Testis (tissue), 3 donors: ENCODE data around the gene ERC1. TPM values are rescaled to one million over a fixed set of nuclear protein-coding genes. Genes with fewer than 3 reads are reported as not detected.
"Not testable (repeated sequence)": the region's sequence is repeated elsewhere in the genome, so short reads cannot be mapped to it uniquely, and the experiment has no call there.

ENCODE experiments used
- DNase-seq: peaks from one replicate; pipeline ENCODE4 v3.0.0-alpha.2; 2019
- H3K27ac ChIP-seq, 2 donors: fragments of 200-600 bp; sonication (generic); one replicate each; pipeline ENCODE4 v1.5.1; 2019
- H3K27me3 ChIP-seq: fragments of 200-600 bp; sonication (generic); one replicate; pipeline ENCODE4 v1.5.1; 2019
- H3K36me3 ChIP-seq: fragments of 200-600 bp; sonication (generic); one replicate; pipeline ENCODE4 v1.5.1; 2017; ENCODE audit warnings: low read depth; ENCODE audit errors: missing control alignments
- H3K4me1 ChIP-seq: fragments of 200-600 bp; sonication (generic); one replicate; pipeline ENCODE4 v1.5.1; 2019
- H3K4me3 ChIP-seq, 2 donors: fragments of 200-600 bp; sonication (generic); one replicate each; pipeline ENCODE4 v1.5.1; 2017 to 2019
- H3K9me3 ChIP-seq: fragments of 200-600 bp; sonication (generic); one replicate; pipeline ENCODE4 v1.5.1; 2017
- POLR2A ChIP-seq: fragments of 450-650 bp; IDR thresholded peaks from one replicate; pipeline ENCODE4 v1.6.1; 2017; ENCODE audit warnings: antibody characterized with exemption, mild to moderate bottlenecking, moderate library complexity
- WGBS, 2 donors: methylation state at CpG; one replicate each; pipeline ENCODE4 v1.1.5; 2018; 5-methylcytosine and 5-hydroxymethylcytosine counted together
- intact Hi-C: fragments of 100-400 bp; cut with DNase I; formaldehyde crosslinking; loops from one replicate; pipeline ENCODE4 v1.15.1; 2023; ENCODE audit warnings: low total_unique reads
- polyA plus RNA-seq: library from polyadenylated mRNA; stranded (reverse); fragments of 350-450 nt; fragmentation: Illumina TruSeq; extraction: RNeasy Lipid Tissue Mini Kit (QIAGEN cat#74804); gene quantifications from one replicate; pipeline ENCODE4 v1.2.3, GENCODE V29; 2014; ENCODE audit warnings: low read depth, low replicate concordance; ENCODE audit not compliant: insufficient read depth
- total RNA-seq, 2 donors: library from RNA; depleted of rRNA; stranded (reverse); fragments of >200 nt; gene quantifications; one replicate each; pipeline ENCODE4 v1.2.3, GENCODE V29; 2016
- TF ChIP-seq, protein P1 (sequence below), 3 experiments: fragments of 450-650 bp in 2 of 3; fragments of 200-600 bp in 1 of 3; sonication (generic) in 1 of 3; IDR thresholded peaks; one replicate each; pipeline ENCODE4 v1.5.1; 2016 to 2019; ENCODE audit warnings: antibody characterized with exemption in 3 of 3, mild to moderate bottlenecking in 2 of 3, moderate library complexity in 1 of 3

Gene ERC1
- total and polyA plus RNA-seq, 3 donors from 2014 or later, result 25.8 to 109 (median 106) TPM

DNA sequence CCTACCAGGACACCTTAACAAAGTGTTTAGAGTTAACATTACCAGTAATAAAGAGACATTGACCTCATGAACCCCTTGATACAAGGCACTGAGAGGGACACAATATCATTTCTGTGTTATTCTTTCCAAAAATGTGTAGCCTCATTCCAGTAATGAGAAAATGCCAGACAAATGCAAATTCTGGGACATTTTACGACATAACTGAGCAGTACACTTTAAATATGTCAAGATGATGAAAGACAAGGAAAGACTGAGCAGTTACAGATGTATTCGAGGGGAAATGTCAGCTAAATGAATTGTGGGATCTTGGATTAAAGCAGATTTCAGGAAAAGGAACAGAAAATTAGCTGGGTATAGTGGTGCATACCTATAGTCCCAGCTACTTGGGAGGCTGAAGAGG, 255.6 kb downstream of the ERC1 start:
- Histone ChIP-seq H3K4me1 (no peaks in the 10 kb centered on the region), H3K4me3 (no peak overlapping the region), H3K9me3 (no peaks in the 10 kb centered on the region), H3K36me3 (no peaks in the 10 kb centered on the region), H3K27me3 (no peaks in the 10 kb centered on the region), H3K27ac (no peak overlapping the region)
- no peak for DNase-seq
- no peak for TF ChIP-seq POLR2A
- TF ChIP-seq, protein P1, sequence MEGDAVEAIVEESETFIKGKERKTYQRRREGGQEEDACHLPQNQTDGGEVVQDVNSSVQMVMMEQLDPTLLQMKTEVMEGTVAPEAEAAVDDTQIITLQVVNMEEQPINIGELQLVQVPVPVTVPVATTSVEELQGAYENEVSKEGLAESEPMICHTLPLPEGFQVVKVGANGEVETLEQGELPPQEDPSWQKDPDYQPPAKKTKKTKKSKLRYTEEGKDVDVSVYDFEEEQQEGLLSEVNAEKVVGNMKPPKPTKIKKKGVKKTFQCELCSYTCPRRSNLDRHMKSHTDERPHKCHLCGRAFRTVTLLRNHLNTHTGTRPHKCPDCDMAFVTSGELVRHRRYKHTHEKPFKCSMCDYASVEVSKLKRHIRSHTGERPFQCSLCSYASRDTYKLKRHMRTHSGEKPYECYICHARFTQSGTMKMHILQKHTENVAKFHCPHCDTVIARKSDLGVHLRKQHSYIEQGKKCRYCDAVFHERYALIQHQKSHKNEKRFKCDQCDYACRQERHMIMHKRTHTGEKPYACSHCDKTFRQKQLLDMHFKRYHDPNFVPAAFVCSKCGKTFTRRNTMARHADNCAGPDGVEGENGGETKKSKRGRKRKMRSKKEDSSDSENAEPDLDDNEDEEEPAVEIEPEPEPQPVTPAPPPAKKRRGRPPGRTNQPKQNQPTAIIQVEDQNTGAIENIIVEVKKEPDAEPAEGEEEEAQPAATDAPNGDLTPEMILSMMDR (IDR thresholded peaks at IDR 0.05), result no peak
- WGBS, 2 donors, result 68 to 84% methylated on average over 2 of the region's 2 CpGs
- intact Hi-C loops, result no loop called here

DNA sequence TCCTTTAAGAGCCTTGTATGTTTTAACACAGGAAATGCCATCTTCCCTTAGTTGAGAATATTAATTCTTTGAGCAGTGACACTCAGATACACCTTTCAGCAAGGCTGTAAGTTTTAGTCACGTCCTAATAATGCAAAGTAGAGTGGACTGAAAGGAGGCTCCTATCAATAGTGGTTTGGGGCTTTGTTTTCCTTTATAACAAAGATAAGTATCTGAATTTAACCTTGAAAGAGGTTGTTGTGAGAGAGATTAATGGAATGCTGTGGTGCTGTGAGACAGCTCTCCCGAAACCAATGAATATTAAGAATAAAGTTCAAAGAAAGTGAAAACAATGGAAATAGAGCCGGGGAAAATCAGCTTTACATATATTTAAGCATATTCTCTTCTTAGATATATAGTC, 259.6 kb downstream of the ERC1 start:
- intact Hi-C loops, result no loop called here

DNA sequence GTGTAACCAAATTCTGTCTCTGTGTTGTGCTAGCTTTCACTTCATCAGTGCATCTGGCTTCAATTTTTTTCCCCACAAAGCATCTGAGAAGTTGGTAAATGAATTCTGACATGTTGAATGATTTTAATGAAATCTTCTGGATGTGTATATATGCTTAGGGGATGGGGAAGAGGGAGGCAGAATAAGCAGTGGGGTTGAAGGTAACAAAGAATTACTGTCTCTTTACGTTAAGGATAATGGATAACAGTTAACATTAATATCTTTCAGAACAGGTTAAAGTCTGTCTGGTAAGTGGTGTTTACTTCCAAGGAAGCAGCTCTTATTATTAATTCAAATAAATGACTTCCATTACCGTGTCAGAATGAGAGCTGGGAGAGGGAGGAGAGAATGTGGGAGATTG, 261.7 kb downstream of the ERC1 start:
- H3K27me3 ChIP-seq, result no peaks in the 10 kb centered on the region
- no peaks in the 10 kb centered on the region for H3K9me3 ChIP-seq
- no peak overlapping the region for H3K27ac ChIP-seq
- H3K4me1 ChIP-seq, result no peaks in the 10 kb centered on the region
- WGBS, 2 donors, result 64 to 65% methylated on average over 2 of the region's 2 CpGs
- intact Hi-C loops, result no loop called here
- TF ChIP-seq POLR2A, result no peak
- TF ChIP-seq, protein P1 (IDR thresholded peaks at IDR 0.05), result no peak
- no peaks in the 10 kb centered on the region for H3K36me3 ChIP-seq
- no peak for DNase-seq
- H3K4me3 ChIP-seq, result no peak overlapping the region

More for the DNA sequence above, 259.6 kb downstream of the ERC1 start:
- no peaks in the 10 kb centered on the region for H3K4me1 ChIP-seq
- H3K27me3 ChIP-seq, result no peaks in the 10 kb centered on the region
- WGBS, 2 donors, result 72 to 73% methylated on average over 3 of the region's 3 CpGs
- DNase-seq, result no peak
- H3K36me3 ChIP-seq, result no peaks in the 10 kb centered on the region
- H3K4me3 ChIP-seq, result no peak overlapping the region
- no peaks in the 10 kb centered on the region for H3K9me3 ChIP-seq
- no peak overlapping the region for H3K27ac ChIP-seq
- TF ChIP-seq, protein P1 (IDR thresholded peaks at IDR 0.05), result no peak
- no peak for TF ChIP-seq POLR2A

DNA sequence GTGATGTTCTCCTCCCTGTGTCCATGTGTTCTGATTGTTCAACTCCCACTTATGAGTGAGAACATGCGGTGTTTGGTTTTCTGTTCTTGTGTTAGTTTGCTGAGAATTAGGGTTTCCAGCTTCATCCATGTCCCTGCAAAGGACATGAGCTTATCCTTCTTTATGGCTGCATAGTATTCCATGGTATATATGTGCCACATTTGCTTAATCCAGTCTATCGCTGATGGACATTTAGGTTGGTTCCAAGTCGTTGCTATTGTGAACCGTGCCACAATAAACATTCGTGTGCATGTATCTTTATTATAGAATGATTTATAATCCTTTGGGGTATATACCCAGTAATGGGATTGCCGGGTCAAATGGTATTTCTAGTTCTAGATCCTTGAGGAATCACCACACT, 264.1 kb downstream of the ERC1 start:
- H3K4me3 ChIP-seq, H3K4me1 ChIP-seq, DNase-seq, H3K27me3 ChIP-seq, H3K9me3 ChIP-seq, H3K27ac ChIP-seq, H3K36me3 ChIP-seq, intact Hi-C loops: not testable (repeated sequence)
- 92 to 97% methylated on average over 6 of the region's 6 CpGs for WGBS, 2 donors

DNA sequence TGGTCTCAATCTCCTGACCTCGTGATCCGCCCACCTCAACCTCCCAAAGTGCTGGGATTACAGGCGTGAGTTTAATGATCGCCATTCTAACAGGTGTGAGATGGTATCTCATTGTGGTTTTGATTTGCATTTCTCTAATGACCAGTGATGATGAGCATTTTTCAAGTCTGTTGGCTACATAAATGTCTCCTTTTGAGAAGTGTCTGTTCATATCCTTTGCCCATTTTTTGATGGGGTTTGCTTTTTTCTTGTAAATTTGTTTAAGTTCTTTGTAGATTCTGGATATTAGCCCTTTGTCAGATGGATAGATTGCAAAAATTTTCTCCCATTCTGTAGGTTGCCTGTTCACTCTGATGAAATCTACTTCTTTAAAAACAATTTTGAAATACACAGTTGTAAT, 264.8 kb downstream of the ERC1 start:
- H3K36me3 ChIP-seq, H3K4me1 ChIP-seq, intact Hi-C loops, H3K27me3 ChIP-seq, H3K9me3 ChIP-seq, H3K27ac ChIP-seq, H3K4me3 ChIP-seq, DNase-seq: not testable (repeated sequence)
- 97 to 100% methylated on average over 4 of the region's 4 CpGs for WGBS, 2 donors

DNA sequence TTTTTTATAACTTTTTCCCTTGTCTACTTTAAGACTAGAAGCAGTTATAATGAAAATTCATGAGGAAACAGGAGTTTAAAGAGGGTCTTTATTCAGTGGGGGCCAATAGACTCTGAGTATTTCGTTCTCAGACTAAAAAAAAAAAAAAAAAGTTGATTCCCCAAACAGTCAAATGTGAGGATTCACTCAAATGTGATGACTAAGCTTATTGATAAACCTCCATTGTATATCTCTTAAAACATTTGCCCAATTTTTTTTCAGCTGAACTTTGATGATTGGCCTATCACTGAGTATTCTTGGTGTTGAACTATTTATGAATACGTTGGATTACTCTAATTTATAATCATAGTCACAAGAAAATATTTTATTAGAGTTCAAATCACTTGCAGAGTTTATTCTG, 265.3 kb downstream of the ERC1 start:
- 93 to 95% methylated on average over 2 of the region's 2 CpGs for WGBS, 2 donors
- TF ChIP-seq POLR2A, result no peak
- TF ChIP-seq, protein P1 (IDR thresholded peaks at IDR 0.05), result no peak

More for the DNA sequence above, 265.3 kb downstream of the ERC1 start:
- no peak overlapping the region for H3K4me3 ChIP-seq
- no peaks in the 10 kb centered on the region for H3K27me3 ChIP-seq
- no peaks in the 10 kb centered on the region for H3K36me3 ChIP-seq
- no peak overlapping the region for H3K27ac ChIP-seq
- H3K4me1 ChIP-seq, result no peaks in the 10 kb centered on the region
- intact Hi-C loops, result no loop called here
- no peaks in the 10 kb centered on the region for H3K9me3 ChIP-seq
- DNase-seq, result no peak
